HUDEP-2 (cell line): ENCODE results near the gene C19orf33.

ENCODE experiments used
- DNase-seq, 76 experiments: peaks; one replicate each; lab custom pipeline; 2025; ENCODE audit not compliant: unreplicated experiment in 76 of 76; lab: John Stamatoyannopoulos, UW

C19orf33 gene

DNA sequence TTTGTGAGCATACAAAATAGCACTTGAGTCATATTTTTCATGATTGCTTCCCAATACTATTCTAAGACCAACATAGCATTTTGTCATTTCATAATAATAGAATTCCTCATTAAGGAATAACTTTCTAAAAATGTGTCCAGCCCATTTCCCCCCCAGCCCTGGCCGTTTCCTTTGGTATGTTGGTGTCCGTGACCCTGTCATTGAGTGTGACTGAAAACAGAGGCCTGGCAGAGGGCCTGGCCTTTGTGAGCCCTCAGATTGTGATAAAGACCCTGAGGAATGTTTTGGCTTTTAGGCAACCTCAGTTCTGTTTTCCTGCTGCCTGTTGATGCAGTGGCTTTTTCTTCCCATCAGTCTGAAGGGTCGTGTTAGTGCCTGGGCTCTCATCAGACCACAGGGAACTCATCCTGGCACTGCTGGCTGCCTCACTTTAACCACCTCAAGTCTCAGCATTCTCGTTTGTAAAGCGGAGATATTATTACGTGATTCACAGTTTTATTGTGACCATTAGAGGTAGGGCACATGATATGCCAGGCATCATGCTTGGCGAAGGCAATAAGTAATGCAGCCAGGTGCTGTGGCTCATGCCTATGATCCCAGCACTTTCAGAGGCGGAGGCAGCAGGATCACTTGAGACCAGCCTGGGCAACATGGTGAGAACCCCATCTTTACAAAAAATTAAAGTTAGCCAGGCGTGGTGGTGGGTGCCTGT is 25.9 kb upstream of the C19orf33 start:
- DNase-seq: no peak

DNA sequence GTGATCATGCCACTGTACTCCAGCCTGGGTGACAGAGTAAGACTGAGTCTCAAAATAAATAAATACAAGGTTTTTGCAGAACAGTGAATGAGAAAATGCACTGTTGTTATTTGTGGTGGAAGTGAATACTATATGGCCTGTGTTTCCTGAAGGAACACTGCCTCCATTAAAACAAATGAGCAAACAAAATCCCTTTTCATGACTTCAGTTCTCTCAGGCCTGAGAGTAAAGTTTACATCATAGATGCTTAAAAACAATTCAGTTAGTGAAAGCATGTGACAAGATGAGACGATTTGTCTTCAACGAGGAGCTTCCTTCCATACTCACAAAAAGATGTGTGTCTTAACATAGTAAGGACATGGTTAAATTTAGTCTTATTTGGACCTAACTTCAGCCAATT is 25.3 kb upstream of the C19orf33 start:
- DNase-seq: no peak

DNA sequence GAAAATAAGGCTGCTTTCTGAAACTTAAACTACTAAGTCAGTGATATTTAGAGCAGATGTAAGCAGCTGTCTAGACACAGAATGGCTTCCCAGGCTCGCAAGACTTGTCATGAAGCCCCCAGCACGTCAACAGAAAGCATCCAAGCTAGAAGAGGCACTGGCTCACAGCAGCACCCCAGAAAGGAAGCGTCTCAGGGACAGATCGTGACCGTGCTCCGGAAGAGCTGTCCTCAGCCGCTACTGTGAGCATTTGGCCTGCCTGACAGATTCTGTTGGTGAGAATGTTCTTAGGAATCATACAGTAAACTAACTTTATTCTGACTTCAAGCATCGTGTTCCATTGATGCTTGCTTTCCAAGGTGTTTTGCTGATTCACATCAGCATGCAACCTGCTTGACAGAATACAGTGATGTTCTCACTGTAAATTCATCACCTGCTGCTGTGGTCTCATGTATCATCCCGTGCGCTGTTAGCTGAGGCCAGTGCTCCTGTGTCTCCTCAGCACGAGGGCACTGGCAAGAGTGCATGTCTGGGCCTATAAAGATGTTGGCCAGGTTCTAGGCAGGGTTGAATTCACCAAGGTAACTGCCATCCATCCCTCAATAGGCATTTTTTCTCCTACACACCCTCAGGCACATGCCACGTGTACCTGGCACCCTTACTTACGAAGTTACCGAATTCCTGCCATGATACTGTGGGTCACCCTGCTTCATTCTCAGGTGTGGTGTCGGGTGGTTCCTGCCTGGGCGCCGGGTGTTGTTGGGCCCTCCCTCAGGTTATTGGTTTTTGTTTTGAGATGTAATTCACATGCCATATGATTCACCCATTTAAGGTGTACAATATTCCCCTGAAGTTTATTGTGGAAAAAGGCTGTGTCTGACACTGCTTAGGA is 23.8 kb upstream of the C19orf33 start:
- DNase-seq: no peak

DNA sequence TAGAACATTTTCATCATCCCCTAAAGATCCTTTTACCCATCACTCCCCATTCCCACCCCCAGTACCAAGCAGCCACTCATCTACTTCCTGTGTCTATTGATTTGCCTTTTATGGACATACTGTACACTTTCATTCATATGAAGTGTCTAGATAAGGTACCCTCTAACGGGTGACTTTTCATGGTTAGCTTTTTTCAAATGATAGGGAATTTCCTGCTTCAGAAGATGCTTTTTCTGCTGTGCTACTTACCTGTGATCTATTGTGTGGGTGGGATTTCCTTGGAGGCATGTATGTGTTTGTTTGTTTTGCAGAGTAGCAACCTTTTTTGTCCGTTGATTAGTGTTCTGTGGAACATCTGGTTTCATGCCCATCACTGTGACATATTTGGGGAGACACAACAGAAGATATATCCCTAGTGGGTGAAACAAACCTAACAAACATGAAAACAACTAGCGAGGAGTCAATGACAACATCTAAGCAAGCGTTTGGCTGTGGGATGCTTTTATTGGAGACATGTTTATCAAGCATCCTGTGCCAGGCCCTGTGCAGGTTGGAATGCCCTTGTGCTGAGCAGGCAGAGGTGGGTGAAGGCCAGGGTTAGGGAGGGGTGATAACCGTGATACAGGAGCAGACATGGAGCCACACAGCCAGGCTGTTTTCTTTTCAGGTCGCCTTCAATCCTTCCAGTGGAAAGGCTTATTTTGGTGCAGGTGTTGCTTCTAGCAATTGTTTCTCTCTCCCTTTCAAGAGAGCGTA is 22.1 kb upstream of the C19orf33 start:
- peak in 2 of 76 experiments; percentile 27 to 28 for DNase-seq

DNA sequence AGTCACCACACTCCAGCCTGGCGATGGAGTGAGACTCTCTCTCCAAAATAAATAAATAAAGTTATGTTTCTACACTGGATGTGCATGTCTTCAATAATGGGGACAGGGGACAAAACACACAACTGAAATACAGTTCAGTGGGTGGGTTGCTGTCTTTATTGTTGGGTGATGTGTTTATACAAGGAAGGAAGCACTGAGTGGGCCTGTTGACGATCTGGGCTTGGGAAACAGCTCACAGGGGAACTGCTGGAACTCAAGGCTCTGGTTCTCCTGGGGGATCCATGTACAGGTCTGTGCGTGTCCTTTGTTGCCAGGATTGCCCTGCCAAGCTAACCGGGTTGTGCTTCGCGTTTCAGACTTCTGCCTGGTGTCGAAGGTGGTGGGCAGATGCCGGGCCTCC is 20.8 kb upstream of the C19orf33 start:
- no peak for DNase-seq

DNA sequence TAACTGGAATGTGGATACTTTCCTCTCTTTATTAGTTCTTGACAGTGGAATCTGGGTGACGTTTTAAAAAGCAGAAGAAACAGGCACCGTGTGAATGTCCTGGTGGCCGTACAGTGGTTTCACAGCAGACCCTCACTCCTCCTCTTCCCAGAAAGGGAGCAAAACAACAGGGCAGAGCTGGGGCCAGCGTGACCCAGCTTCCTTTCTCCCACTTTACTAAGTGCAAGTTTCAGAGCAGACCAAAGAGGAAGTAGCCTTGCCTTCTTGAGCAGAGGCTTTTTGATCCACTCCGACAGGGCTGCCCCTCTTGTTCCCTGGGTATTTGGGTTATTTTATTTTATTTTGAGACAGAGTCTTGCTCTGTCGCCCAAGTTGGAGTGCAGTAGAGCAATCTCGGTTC is 19.6 kb upstream of the C19orf33 start:
- DNase-seq: no peak

DNA sequence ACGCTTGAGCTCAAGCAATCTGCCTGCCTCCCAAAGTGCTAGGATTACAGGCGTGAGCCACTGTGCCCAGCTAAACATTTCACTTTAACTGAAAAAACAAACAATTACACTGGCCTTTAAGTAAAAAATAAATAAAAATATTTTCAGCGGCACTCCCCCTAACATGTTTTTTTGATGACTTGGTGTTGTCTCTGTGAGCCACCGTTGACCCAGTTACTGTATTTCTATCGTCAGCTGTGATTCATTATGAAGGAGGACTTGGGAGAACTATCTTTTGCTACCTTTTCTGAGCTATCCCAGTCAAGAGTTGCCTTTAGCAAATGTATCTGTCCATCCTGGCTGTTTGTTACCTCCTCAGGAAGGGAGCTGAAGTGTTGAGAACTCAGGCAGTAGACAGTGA is 18.5 kb upstream of the C19orf33 start:
- no peak for DNase-seq

GRCh38 chr19:38287604-38288003 is 16.4 kb upstream of the C19orf33 start:
- DNase-seq: no peak

DNA sequence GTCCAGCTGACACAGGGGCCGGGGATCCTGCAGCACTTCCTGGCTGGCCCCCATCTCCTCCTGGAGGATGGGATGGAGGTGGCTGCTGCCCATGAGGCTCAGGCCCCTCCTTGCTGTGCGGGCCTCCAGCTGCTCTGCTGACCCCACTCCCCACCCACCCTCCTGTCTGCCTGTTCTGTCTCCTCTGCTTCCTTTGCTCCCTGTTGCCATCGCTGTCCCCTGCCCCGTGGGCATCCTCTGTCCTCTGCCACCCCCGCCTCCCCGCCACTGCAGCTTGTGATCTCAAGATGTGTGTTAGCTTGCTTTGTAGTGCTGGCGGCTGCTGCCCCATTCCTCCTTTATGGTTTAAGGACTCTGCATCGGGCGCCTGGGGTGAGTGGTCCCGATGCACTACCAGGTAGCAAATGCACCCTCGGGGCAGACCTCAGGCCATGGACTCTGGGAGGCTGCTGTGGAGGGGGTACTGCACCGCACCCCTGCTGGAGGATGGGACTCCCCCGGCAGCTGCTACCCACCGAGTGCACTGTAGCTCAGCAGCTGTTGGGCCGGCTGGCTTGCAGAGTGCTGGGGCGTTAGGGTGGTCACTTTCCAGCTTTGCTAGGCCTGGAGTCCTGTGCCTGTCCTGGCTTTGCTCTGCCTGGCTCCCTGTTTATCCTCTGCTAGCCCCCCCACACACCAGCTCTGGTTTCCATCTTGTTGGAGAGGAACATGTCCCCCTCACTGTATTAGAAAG is 15.8 kb upstream of the C19orf33 start:
- DNase-seq: no peak

DNA sequence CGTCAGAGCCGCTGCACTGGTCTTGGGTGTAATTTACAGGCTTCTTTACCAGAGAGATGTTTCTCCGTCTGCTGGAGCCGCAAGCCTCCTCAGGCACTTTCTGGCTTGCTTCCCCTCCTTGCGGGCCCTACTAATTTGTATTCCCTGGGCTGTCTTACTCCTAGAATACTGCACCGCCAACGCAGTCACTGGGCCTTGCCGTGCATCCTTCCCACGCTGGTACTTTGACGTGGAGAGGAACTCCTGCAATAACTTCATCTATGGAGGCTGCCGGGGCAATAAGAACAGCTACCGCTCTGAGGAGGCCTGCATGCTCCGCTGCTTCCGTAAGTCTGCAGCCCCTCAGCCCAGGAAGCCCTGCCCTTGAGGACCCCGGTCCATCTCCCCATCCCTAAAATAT is 14.1 kb upstream of the C19orf33 start:
- no peak for DNase-seq

DNA sequence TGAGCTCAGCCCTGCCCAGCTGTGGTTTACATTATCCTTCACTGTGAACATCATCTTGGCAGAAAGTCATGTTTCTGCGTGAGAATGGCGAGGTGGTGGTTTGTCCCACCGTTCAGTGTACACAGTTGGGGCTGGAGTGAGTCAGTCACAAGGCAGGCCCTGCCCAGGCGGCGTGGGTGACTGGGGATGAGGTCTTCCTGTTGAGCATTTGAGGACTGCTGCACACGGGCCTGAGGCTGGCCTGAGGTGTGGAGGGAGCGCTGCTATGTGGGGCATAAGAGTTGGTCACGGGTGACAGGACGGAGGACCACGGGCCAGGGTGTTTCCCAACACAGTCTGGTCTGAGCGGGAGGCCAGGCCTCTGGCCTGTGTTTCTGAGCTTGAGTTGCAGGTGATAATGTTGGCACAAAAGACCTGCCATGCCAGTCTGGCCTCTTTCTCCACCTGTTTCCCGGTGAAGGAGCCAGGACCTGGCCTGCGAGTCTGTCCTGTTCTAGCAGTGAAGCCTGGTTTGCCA is 13.4 kb upstream of the C19orf33 start:
- peak in 52 of 76 experiments; percentile 8 to 82 (median 45) for DNase-seq

DNA sequence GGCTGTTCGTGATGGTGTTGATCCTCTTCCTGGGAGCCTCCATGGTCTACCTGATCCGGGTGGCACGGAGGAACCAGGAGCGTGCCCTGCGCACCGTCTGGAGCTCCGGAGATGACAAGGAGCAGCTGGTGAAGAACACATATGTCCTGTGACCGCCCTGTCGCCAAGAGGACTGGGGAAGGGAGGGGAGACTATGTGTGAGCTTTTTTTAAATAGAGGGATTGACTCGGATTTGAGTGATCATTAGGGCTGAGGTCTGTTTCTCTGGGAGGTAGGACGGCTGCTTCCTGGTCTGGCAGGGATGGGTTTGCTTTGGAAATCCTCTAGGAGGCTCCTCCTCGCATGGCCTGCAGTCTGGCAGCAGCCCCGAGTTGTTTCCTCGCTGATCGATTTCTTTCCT is 12.2 kb upstream of the C19orf33 start:
- no peak for DNase-seq

GRCh38 chr19:38293281-38293680 is 10.8 kb upstream of the C19orf33 start:
- no peak for DNase-seq

- DNase-seq: no peak
Measured at GRCh38 chr19:38294090-38294489, 10.0 kb upstream of the C19orf33 start.

DNA sequence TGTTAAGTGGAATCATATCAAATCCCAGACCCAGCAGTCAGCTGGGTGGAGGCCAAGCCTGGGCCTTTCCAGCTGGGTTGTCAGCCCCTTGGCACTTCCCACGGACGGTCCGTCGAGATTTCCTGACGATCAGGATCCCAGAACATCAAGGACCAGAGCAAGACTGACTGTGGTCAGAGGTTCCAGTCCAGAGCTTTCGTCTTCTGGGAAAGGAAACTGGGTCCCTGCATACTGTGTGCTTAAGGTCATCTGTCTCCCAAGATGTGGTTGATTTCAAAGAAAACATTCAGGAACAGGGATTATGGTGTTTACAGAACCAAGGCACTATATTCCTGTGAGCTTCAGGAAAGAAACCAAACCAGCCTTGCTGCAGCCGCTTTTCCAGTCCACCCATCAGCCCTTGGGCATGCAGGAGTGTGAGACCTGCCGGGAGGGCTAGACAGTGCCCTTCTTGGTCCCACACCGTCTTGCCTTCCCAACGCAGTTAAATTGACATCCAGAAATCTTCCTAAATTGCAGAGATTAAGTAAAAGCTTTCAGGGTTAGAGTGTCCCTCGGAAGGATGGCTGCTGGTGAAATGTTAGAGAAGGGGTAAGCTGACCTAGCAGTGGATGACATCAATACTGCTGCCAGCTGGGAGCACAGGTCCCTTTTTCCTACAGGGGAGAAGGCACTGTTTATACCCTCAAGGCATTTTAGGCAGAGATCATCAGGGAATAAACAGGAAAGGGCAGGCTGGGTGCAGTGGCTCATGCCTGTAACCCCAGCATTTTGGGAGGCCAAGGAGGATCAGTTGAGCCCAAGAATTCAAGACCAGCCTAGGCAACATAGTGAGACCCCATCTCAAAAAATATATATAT is 5.0 kb upstream of the C19orf33 start:
- no peak for DNase-seq

GRCh38 chr19:38304352-38304865 is 358 bp downstream of the C19orf33 start:
- DNase-seq: no peak

DNA sequence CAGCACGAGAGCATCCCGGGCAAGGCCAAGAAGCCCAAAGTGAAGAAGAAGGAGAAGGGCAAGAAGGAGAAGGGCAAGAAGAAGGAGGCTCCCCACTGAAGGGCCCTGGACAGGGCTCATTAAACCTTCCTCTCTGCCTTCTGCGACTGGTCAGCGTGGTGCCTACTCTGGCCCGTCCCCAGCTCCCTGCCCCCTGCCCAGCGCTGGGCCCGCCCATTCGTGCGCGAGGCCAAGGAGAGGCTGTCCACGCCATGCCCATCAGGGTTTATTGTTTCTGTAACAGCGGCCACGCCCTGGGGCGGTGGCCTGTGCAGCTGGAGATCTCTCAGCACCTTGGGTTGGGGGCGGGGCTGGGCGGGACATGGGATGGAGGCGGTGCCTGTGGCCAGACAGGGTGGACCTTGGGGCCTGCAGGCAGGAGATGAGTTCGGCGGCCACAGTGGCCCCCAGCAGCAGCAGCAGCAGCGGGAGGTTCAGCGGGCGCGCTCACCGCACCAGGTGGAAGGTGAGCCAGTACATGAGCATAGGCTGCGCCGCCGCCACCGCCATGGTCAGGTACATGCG is 897 bp downstream of the C19orf33 start:
- DNase-seq: peak in 72 of 76 experiments; percentile 20 to 86 (median 68)

GRCh38 chr19:38306236-38306635 is 2.2 kb downstream of the C19orf33 start:
- no peak for DNase-seq

GRCh38 chr19:38307076-38307475 is 3.0 kb downstream of the C19orf33 start:
- no peak for DNase-seq
